Measurements from ENCODE around the gene SESN3.
"Not testable (repeated sequence)": the region's sequence is repeated elsewhere in the genome, so short reads cannot be mapped to it uniquely, and the experiment has no call there.

SESN3 gene

GRCh38 chr11:95262994-95263765 is 32.2 kb upstream of the SESN3 start:
- TF ChIP-seq POLR2AphosphoS5 (IDR thresholded peaks at IDR 0.05; ENCODE audit: low read depth, low read length): no peak
- no peak for TF ChIP-seq POLR2A (IDR thresholded peaks at IDR 0.05; ENCODE audit: low read depth, low read length)
- no peak for TF ChIP-seq TAF1 (IDR thresholded peaks at IDR 0.05; ENCODE audit: borderline replicate concordance, low read depth, low read length)
- DNase-seq (ENCODE audit: insufficient read length) (no peak), FAIRE-seq (peak; percentile 53)

- DNase-seq (ENCODE audit: insufficient read length): no peak
- FAIRE-seq: no peak
- TF ChIP-seq POLR2A (IDR thresholded peaks at IDR 0.05; ENCODE audit: low read depth, low read length) (no peak), POLR2AphosphoS5 (IDR thresholded peaks at IDR 0.05; ENCODE audit: low read depth, low read length) (no peak), TAF1 (IDR thresholded peaks at IDR 0.05; ENCODE audit: borderline replicate concordance, low read depth, low read length) (no peak)
Measured at GRCh38 chr11:95257456-95257971, 26.5 kb upstream of the SESN3 start.

- no peak for TF ChIP-seq POLR2A (IDR thresholded peaks at IDR 0.05; ENCODE audit: low read depth, low read length)
- no peak for TF ChIP-seq POLR2AphosphoS5 (IDR thresholded peaks at IDR 0.05; ENCODE audit: low read depth, low read length)
- no peak for TF ChIP-seq TAF1 (IDR thresholded peaks at IDR 0.05; ENCODE audit: borderline replicate concordance, low read depth, low read length)
- no peak for DNase-seq (ENCODE audit: insufficient read length)
- peak; percentile 93 for FAIRE-seq
Measured at GRCh38 chr11:95256321-95256779, 25.3 kb upstream of the SESN3 start.

- DNase-seq (ENCODE audit: insufficient read length): no peak
- peak; percentile 91 for FAIRE-seq
Measured at GRCh38 chr11:95255251-95256145, 24.5 kb upstream of the SESN3 start.

GRCh38 chr11:95254716-95255115 is 23.7 kb upstream of the SESN3 start:
- FAIRE-seq (no peak), DNase-seq (ENCODE audit: insufficient read length) (no peak)
- TF ChIP-seq POLR2A (IDR thresholded peaks at IDR 0.05; ENCODE audit: low read depth, low read length): no peak

More at GRCh38 chr11:95255251-95256145, 24.5 kb upstream of the SESN3 start:
- TF ChIP-seq TAF1 (IDR thresholded peaks at IDR 0.05; ENCODE audit: borderline replicate concordance, low read depth, low read length) (no peak), POLR2A (IDR thresholded peaks at IDR 0.05; ENCODE audit: low read depth, low read length) (no peak), POLR2AphosphoS5 (IDR thresholded peaks at IDR 0.05; ENCODE audit: low read depth, low read length) (no peak)

DNA sequence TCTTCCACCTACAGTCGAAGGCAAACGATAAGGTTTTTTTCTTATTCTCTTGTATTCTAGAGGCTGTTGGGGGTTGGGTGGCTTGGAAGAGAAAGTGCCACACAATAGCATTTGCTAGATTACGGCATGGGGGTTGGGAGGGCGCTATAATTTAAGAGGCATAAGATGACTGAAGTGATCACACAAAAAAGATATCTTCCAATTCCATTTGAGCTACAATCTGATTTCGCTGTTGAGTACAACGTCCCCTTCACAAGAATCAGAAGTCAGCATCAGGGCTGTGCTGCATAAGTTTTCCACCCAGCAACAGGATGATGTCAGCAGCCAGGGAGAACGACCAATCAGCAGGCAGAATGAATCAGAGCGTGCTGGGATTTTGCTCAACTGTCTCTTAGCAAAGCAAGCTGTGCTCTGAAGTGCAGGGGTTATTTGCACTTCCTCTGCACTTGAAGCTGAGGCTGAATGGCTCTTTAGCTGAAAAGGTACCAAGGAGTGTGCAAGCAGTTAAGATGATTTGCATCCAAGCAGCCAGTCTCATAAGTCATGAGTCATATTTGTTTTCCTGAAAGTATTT is 23.2 kb upstream of the SESN3 start:
- TF ChIP-seq TAF1 (IDR thresholded peaks at IDR 0.05; ENCODE audit: borderline replicate concordance, low read depth, low read length) (no peak), POLR2AphosphoS5 (IDR thresholded peaks at IDR 0.05; ENCODE audit: low read depth, low read length) (peak; percentile 84), POLR2A (IDR thresholded peaks at IDR 0.05; ENCODE audit: low read depth, low read length) (peak; percentile 85)
- FAIRE-seq (peak; percentile 100), DNase-seq (ENCODE audit: insufficient read length) (peak; percentile 29)

DNA sequence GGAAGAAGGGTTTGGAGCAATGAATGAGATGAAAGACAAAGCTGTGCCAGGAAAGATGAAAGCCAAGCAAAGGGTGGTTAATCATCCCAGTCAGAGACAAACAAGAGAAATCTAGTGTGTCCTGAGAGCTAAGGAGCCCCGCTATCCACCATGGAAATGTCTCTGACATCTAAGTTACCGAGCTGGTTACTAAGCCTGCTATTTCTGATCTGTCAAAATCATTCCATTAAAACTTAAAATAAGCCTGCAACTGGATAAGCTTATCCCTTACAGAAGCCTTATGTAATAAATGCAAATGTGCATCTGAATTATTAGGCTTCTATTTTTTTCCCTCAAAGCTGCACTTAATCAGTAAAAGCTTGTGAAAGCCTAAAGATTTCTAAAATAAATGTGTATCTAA is 22.1 kb upstream of the SESN3 start:
- TF ChIP-seq TAF1 (IDR thresholded peaks at IDR 0.05; ENCODE audit: borderline replicate concordance, low read depth, low read length) (no peak), POLR2AphosphoS5 (IDR thresholded peaks at IDR 0.05; ENCODE audit: low read depth, low read length) (no peak), POLR2A (IDR thresholded peaks at IDR 0.05; ENCODE audit: low read depth, low read length) (no peak)
- FAIRE-seq (peak; percentile 53), DNase-seq (ENCODE audit: insufficient read length) (no peak)

- no peak for DNase-seq (ENCODE audit: insufficient read length)
- no peak for TF ChIP-seq POLR2A (IDR thresholded peaks at IDR 0.05; ENCODE audit: low read depth, low read length)
- peak; percentile 98 for FAIRE-seq
Measured at GRCh38 chr11:95252586-95252985, 21.6 kb upstream of the SESN3 start.

DNA sequence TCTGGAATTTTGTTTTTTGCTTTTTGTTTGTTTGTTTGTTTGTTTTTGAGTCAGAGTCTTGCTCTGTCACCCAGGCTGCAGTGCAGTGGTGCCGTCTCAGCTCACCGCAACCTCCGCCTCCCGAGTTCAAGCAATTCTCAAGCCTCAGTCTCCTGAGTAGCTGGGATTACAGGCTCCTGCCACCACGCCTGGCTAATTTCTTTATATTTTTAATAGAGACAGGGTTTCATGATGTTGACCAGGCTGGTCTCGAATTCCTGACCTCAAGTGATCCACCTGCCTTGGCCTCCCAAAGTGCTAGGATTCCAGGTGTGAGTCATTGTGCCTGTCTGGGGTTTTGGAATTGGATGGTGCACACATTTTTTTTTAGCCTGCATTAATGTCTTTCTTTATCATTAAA is 20.9 kb upstream of the SESN3 start:
- FAIRE-seq; DNase-seq (ENCODE audit: insufficient read length): not testable (repeated sequence)

GRCh38 chr11:95248666-95249467 is 17.9 kb upstream of the SESN3 start:
- no peak for TF ChIP-seq POLR2AphosphoS5 (IDR thresholded peaks at IDR 0.05; ENCODE audit: low read depth, low read length)
- no peak for TF ChIP-seq POLR2A (IDR thresholded peaks at IDR 0.05; ENCODE audit: low read depth, low read length)
- DNase-seq (ENCODE audit: insufficient read length) (no peak), FAIRE-seq (peak; percentile 94)

- peak; percentile 89 for FAIRE-seq
- no peak for DNase-seq (ENCODE audit: insufficient read length)
- TF ChIP-seq TAF1 (IDR thresholded peaks at IDR 0.05; ENCODE audit: borderline replicate concordance, low read depth, low read length) (no peak), POLR2A (IDR thresholded peaks at IDR 0.05; ENCODE audit: low read depth, low read length) (no peak), POLR2AphosphoS5 (IDR thresholded peaks at IDR 0.05; ENCODE audit: low read depth, low read length) (no peak)
Measured at GRCh38 chr11:95247883-95248282, 16.9 kb upstream of the SESN3 start.

All from GM12892 (cell line).